ENCODE results near the gene HS2ST1.

- TF ChIP-seq CTCF (IDR thresholded peaks at IDR 0.05; ENCODE audit: low read length) = no peak
- no peak for TF ChIP-seq EZH2 (IDR thresholded peaks at IDR 0.05; ENCODE audit: borderline replicate concordance, low read length)
Observed at GRCh38 chr1:86942743-86943142, 28.3 kb downstream of the HS2ST1 start.

Measured in OCI-LY1 (cell line).